Lung (tissue), 12 donors: Measurements from ENCODE around the gene SYAP1. TPM values are rescaled to one million over a fixed set of nuclear protein-coding genes. Genes with fewer than 3 reads are reported as not detected.
"Not testable (repeated sequence)": the region's sequence is repeated elsewhere in the genome, so short reads cannot be mapped to it uniquely, and the experiment has no call there.

Source experiments
- ATAC-seq: fragments of 200-7000 bp; cut with Tn5 transposase; one replicate; pipeline ENCODE4 v1.9.1; 2020; ENCODE audit warnings: moderate number of reproducible peaks; ENCODE audit not compliant: insufficient read depth, low FRiP score
- DNase-seq, 3 donors: peaks; one replicate each; pipeline ENCODE4 v3.0.0-alpha.2; 2013 to 2017
- H3K27ac ChIP-seq, 2 donors: one replicate each; pipeline ENCODE4 v1.5.1; 2013; ENCODE audit warnings: mild to moderate bottlenecking in 2 of 2, moderate library complexity in 2 of 2, control low read depth in 1 of 2, inconsistent platforms in 1 of 2, low read depth in 1 of 2, low read length in 1 of 2
- H3K27me3 ChIP-seq, 3 donors: one replicate each; pipeline ENCODE4 v1.5.1; 2013; ENCODE audit warnings: low read length in 2 of 3; ENCODE audit not compliant: control insufficient read depth in 3 of 3, insufficient read depth in 3 of 3
- H3K36me3 ChIP-seq, 4 donors: one replicate each; pipeline ENCODE4 v1.5.1; 2013; ENCODE audit warnings: low read length in 4 of 4, mild to moderate bottlenecking in 1 of 4, moderate library complexity in 1 of 4; ENCODE audit not compliant: control insufficient read depth in 4 of 4, insufficient read depth in 4 of 4
- H3K4me1 ChIP-seq, 5 donors: one replicate each; pipeline ENCODE4 v1.5.1; 2013; ENCODE audit warnings: low read length in 5 of 5, mild to moderate bottlenecking in 2 of 5, moderate library complexity in 1 of 5; ENCODE audit not compliant: control insufficient read depth in 5 of 5, insufficient read depth in 5 of 5
- H3K4me3 ChIP-seq: one replicate; pipeline ENCODE4 v1.5.1; 2013; ENCODE audit warnings: mild to moderate bottlenecking, control low read depth, moderate library complexity
- H3K9ac ChIP-seq, 2 donors: one replicate each; pipeline ENCODE4 v1.5.1; 2013; ENCODE audit warnings: low read length in 2 of 2, control low read depth in 1 of 2; ENCODE audit not compliant: insufficient read depth in 1 of 2
- H3K9me3 ChIP-seq, 4 donors: one replicate each; pipeline ENCODE4 v1.5.1; 2013; ENCODE audit warnings: low read length in 3 of 4, mild to moderate bottlenecking in 1 of 4, moderate library complexity in 1 of 4; ENCODE audit not compliant: control insufficient read depth in 4 of 4, insufficient read depth in 3 of 4
- CTCF ChIP-seq: IDR thresholded peaks from 2 replicates; pipeline ENCODE4 v1.5.1; 2012; ENCODE audit warnings: mild to moderate bottlenecking; ENCODE audit errors: control extremely low read depth, extremely low read depth
- WGBS, 2 donors: extraction: QIAGEN DNeasy Blood & Tissue Kit; methylation state at CpG; one replicate each; pipeline ENCODE4 v1.1.7; 2013; 5-methylcytosine and 5-hydroxymethylcytosine counted together
- polyA plus RNA-seq, 2 donors: library from polyadenylated mRNA; stranded (reverse); fragments of 200-250 nt; gene quantifications; one replicate each; pipeline ENCODE4 v1.2.1, GENCODE V29; 2013
- total RNA-seq, 2 donors: library from RNA; depleted of rRNA in 1 of 2; stranded (reverse); fragments of >200 nt in 1 of 2; gene quantifications; one replicate each; pipeline ENCODE4 v1.2.1, GENCODE V29; 2014 to 2021
- donor health status: control.
- donor health status: control.
- donor health status: Bipolar disorder and iron deficiency.
- donor health status: healthy.
- donor health status: DM: yes; HTN: yes; CAD: no.

Gene SYAP1
- total and polyA plus RNA-seq, 4 donors = 10.2 to 32.0 (median 23.2) TPM

GRCh38 chrX:16778545-16778944 lies 59.1 kb downstream of the SYAP1 start:
- Histone ChIP-seq H3K36me3 (no peaks in the 10 kb centered on the region), H3K27ac (no peak overlapping the region), H3K9ac (no peak overlapping the region), H3K4me3 (no peak overlapping the region), H3K4me1 (no peaks in the 10 kb centered on the region), H3K27me3 (peaks cover 0 to 10% (median 3%) of the 10 kb centered on the region in 3 donors), H3K9me3 (no peaks in the 10 kb centered on the region)
- ATAC-seq = no peak
- DNase-seq = no peak
- TF ChIP-seq CTCF = no peak

DNA sequence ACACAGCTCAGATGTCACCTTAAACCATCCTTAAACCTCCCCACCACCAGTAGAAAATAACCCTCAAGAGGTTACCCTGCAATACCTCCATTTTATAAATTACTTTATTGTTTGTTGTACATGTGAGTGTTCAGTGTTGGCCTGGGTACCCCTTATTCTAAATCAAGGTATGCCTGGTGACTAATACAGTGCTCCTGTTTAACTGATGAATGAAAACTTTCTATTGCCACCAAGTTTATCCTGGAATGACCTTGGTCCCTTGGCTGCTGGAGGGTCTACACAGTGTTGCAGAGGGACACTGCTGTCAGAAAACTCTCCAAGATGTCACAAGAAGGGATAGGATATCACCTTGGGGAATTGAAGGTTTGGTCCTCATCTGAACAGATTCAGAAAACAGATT lies 59.6 kb downstream of the SYAP1 start:
- no peak overlapping the region for H3K27ac ChIP-seq
- H3K4me1 ChIP-seq = no peaks in the 10 kb centered on the region
- H3K9me3 ChIP-seq = no peaks in the 10 kb centered on the region
- H3K36me3 ChIP-seq = no peaks in the 10 kb centered on the region
- DNase-seq = no peak
- H3K27me3 ChIP-seq = peaks cover 0 to 10% (median 3%) of the 10 kb centered on the region in 3 donors
- H3K4me3 ChIP-seq = no peak overlapping the region
- no peak for TF ChIP-seq CTCF
- no peak for ATAC-seq
- H3K9ac ChIP-seq = no peak overlapping the region

- DNase-seq, ATAC-seq, H3K9ac ChIP-seq, H3K27ac ChIP-seq, H3K9me3 ChIP-seq, H3K36me3 ChIP-seq, H3K4me3 ChIP-seq, H3K4me1 ChIP-seq: not testable (repeated sequence)
- WGBS, 2 donors = 63 to 74% methylated on average over 2 of the region's 2 CpGs
- H3K27me3 ChIP-seq = peaks cover 0 to 11% (median 3%) of the 10 kb centered on the region in 3 donors
These were observed 60.4 kb downstream of the SYAP1 start for GRCh38 chrX:16779815-16780214.

GRCh38 chrX:16783452-16783851 lies 64.0 kb downstream of the SYAP1 start:
- H3K4me1 ChIP-seq = peaks cover 0 to 7% (median 0%) of the 10 kb centered on the region in 5 donors
- no peak for DNase-seq
- WGBS, 2 donors = 94 to 98% methylated on average over 17 of the region's 17 CpGs
- no peak overlapping the region for H3K27ac ChIP-seq
- no peaks in the 10 kb centered on the region for H3K9me3 ChIP-seq
- no peaks in the 10 kb centered on the region for H3K36me3 ChIP-seq
- peaks cover 0 to 14% (median 8%) of the 10 kb centered on the region in 3 donors for H3K27me3 ChIP-seq
- no peak overlapping the region for H3K9ac ChIP-seq
- no peak for ATAC-seq
- H3K4me3 ChIP-seq = no peak overlapping the region
- no peak for TF ChIP-seq CTCF

- H3K27me3 ChIP-seq, H3K4me3 ChIP-seq, ATAC-seq, DNase-seq, H3K27ac ChIP-seq, H3K4me1 ChIP-seq, H3K9ac ChIP-seq, H3K36me3 ChIP-seq, H3K9me3 ChIP-seq: not testable (repeated sequence)
- 78 to 85% methylated on average over 15 to 18 of the region's 18 CpGs for WGBS, 2 donors
These were observed 65.0 kb downstream of the SYAP1 start for GRCh38 chrX:16784440-16784839.
